ENCODE measurements around the gene STIM2. TPM values are rescaled to one million over a fixed set of nuclear protein-coding genes. Genes with fewer than 3 reads are reported as not detected.

STIM2 gene
- total RNA-seq, 1 experiment from 2014 or later: 30.2 TPM

DNA sequence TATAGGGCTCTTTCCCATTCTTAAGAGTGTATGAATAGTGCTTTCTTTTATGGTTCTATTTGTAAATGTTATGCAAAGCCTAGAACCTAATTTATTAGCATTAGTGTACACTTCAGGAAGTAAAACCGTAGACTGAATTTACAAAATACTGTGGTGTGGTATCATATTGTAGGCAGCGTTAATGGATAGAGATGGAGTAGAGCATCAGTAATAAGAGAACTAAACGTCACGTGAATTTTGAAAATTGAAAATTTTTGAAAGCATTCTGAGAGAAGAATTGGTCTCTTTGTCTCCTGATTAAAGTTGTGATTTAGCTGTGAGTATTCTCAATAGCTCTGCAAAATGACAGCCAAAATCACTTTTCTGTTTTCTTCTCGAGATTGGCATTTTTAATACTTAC, 2.9 kb downstream of the STIM2 start:
- no peaks in the 10 kb centered on the region for H3K9me3 ChIP-seq (ENCODE audit: insufficient read depth, low read depth)
- no peaks in the 10 kb centered on the region for H3K27me3 ChIP-seq (ENCODE audit: insufficient read depth, low read depth)
- intact Hi-C loops (cut with micrococcal nuclease; ENCODE audit: unreplicated experiment): loop anchor here (5.0 to 10.0 kb wide), 2 partner anchors 149 to 279 kb away; partner anchors contain the start of gene TBC1D19
- no peaks in the 10 kb centered on the region for H3K9me2 ChIP-seq (ENCODE audit: insufficient read depth)
- H2AFZ ChIP-seq: no peak overlapping the region
- H3K79me2 ChIP-seq (ENCODE audit: low read depth): peaks cover 56% of the 10 kb centered on the region
- no peaks in the 10 kb centered on the region for H3K36me3 ChIP-seq (ENCODE audit: low read depth)
- H3K4me2 ChIP-seq: no peak overlapping the region; the same call in 1 of the 2 replicates
- POLR2A ChIA-PET (ENCODE audit: unreplicated experiment): no interaction called here
- no peak overlapping the region for H3K27ac ChIP-seq
- BruUV-seq (replicated peaks): no TSS peak
- peaks cover 26% of the 10 kb centered on the region for H3K4me1 ChIP-seq (replicated peaks; ENCODE audit: insufficient read depth)
- no peak overlapping the region for H3K4me3 ChIP-seq
- CTCF ChIA-PET: no interaction called here
- H3F3A ChIP-seq (ENCODE audit: insufficient read depth, low read depth): peaks cover 11% of the 10 kb centered on the region
- TF ChIP-seq, protein P1, sequence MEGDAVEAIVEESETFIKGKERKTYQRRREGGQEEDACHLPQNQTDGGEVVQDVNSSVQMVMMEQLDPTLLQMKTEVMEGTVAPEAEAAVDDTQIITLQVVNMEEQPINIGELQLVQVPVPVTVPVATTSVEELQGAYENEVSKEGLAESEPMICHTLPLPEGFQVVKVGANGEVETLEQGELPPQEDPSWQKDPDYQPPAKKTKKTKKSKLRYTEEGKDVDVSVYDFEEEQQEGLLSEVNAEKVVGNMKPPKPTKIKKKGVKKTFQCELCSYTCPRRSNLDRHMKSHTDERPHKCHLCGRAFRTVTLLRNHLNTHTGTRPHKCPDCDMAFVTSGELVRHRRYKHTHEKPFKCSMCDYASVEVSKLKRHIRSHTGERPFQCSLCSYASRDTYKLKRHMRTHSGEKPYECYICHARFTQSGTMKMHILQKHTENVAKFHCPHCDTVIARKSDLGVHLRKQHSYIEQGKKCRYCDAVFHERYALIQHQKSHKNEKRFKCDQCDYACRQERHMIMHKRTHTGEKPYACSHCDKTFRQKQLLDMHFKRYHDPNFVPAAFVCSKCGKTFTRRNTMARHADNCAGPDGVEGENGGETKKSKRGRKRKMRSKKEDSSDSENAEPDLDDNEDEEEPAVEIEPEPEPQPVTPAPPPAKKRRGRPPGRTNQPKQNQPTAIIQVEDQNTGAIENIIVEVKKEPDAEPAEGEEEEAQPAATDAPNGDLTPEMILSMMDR (conservative IDR thresholded peaks at IDR 0.05): no peak
- no peak for TF ChIP-seq EZH2 (IDR thresholded peaks at IDR 0.05; ENCODE audit: low read depth)
- no peak for DNase-seq
- H4K20me1 ChIP-seq (ENCODE audit: insufficient read depth): no peaks in the 10 kb centered on the region

DNA sequence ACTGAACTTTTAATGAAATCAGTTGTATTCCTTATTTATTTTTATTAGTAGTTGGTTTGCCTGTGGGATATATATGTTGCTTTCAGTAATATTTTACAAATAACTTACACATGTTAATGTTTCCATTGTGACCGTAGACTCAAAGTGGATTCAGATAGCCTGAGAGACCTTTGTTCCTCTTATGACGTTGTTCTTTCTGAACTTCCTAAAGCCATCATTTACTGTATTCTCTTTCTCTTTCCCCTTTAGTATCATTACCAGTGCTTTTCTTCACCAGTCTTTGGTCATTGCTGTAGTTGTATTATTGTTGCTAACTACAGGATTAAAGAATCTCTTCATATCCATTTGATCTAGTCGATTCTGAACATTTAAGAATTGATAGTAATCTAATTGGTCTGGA, 4.3 kb downstream of the STIM2 start:
- no TSS peak for BruUV-seq (replicated peaks)
- H3K27me3 ChIP-seq (ENCODE audit: insufficient read depth, low read depth): no peaks in the 10 kb centered on the region
- peaks cover 13% of the 10 kb centered on the region for H3K4me1 ChIP-seq (replicated peaks; ENCODE audit: insufficient read depth)
- H3K79me2 ChIP-seq (ENCODE audit: low read depth): peaks cover 42% of the 10 kb centered on the region
- no peak overlapping the region for H3K27ac ChIP-seq
- no peaks in the 10 kb centered on the region for H3K36me3 ChIP-seq (ENCODE audit: low read depth)
- POLR2A ChIA-PET (ENCODE audit: unreplicated experiment): no interaction called here
- H3K4me3 ChIP-seq: no peak overlapping the region
- no peaks in the 10 kb centered on the region for H3K9me3 ChIP-seq (ENCODE audit: insufficient read depth, low read depth)
- no peak for DNase-seq
- H3F3A ChIP-seq (ENCODE audit: insufficient read depth, low read depth): peaks cover 6% of the 10 kb centered on the region; the same call in 1 of the 2 replicates
- H3K4me2 ChIP-seq: no peak overlapping the region
- CTCF ChIA-PET: no interaction called here
- TF ChIP-seq, protein P1 (conservative IDR thresholded peaks at IDR 0.05): no peak
- no peak for TF ChIP-seq EZH2 (IDR thresholded peaks at IDR 0.05; ENCODE audit: low read depth)
- intact Hi-C loops (cut with micrococcal nuclease; ENCODE audit: unreplicated experiment): loop anchor here (5.0 to 10.0 kb wide), 2 partner anchors 147 to 280 kb away; partner anchors contain the start of gene TBC1D19
- no peak overlapping the region for H2AFZ ChIP-seq
- no peaks in the 10 kb centered on the region for H4K20me1 ChIP-seq (ENCODE audit: insufficient read depth)
- no peaks in the 10 kb centered on the region for H3K9me2 ChIP-seq (ENCODE audit: insufficient read depth)

DNA sequence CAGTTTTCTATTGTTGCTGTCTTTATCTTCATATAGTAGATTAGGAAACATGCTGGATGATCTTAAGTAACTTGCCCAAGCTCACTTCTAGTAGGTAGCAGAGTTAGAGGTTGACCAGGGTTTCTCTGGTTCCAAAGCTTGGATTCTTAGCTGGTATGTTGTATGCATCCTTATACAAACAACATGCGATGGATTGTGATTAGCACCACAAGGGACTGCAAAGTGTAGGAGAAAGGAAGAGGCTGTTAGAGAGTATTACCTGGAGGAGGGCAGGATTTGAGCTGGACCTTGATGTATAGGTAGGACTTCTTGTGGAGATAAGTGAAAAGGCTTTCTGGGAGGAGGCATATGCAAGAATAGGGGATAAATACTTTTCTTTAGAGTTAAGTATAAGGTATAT, 5.6 kb downstream of the STIM2 start:
- Histone ChIP-seq H3K27me3 (ENCODE audit: insufficient read depth, low read depth) (no peaks in the 10 kb centered on the region), H2AFZ (no peak overlapping the region), H4K20me1 (ENCODE audit: insufficient read depth) (no peaks in the 10 kb centered on the region), H3K4me2 (no peak overlapping the region), H3K79me2 (ENCODE audit: low read depth) (peaks cover 42% of the 10 kb centered on the region), H3K9me2 (ENCODE audit: insufficient read depth) (no peaks in the 10 kb centered on the region), H3K4me1 (replicated peaks; ENCODE audit: insufficient read depth) (peaks cover 13% of the 10 kb centered on the region), H3K4me3 (no peak overlapping the region), H3K36me3 (ENCODE audit: low read depth) (no peaks in the 10 kb centered on the region), H3K27ac (no peak overlapping the region), H3K9me3 (ENCODE audit: insufficient read depth, low read depth) (no peaks in the 10 kb centered on the region), H3F3A (ENCODE audit: insufficient read depth, low read depth) (peaks cover 4% of the 10 kb centered on the region; the same call in 1 of the 2 replicates)
- POLR2A ChIA-PET (ENCODE audit: unreplicated experiment): no interaction called here
- intact Hi-C loops (cut with micrococcal nuclease; ENCODE audit: unreplicated experiment): loop anchor here (10.0 kb wide), 1 partner anchor 281 kb away; the partner anchor contains the start of gene TBC1D19
- CTCF ChIA-PET: no interaction called here
- DNase-seq: no peak
- TF ChIP-seq, protein P1 (conservative IDR thresholded peaks at IDR 0.05): no peak
- TF ChIP-seq EZH2 (IDR thresholded peaks at IDR 0.05; ENCODE audit: low read depth): no peak
- BruUV-seq (replicated peaks): no TSS peak

Measured in PC-9 (cell line).